Measurements from ENCODE around the gene NFATC2.

Gene NFATC2

DNA sequence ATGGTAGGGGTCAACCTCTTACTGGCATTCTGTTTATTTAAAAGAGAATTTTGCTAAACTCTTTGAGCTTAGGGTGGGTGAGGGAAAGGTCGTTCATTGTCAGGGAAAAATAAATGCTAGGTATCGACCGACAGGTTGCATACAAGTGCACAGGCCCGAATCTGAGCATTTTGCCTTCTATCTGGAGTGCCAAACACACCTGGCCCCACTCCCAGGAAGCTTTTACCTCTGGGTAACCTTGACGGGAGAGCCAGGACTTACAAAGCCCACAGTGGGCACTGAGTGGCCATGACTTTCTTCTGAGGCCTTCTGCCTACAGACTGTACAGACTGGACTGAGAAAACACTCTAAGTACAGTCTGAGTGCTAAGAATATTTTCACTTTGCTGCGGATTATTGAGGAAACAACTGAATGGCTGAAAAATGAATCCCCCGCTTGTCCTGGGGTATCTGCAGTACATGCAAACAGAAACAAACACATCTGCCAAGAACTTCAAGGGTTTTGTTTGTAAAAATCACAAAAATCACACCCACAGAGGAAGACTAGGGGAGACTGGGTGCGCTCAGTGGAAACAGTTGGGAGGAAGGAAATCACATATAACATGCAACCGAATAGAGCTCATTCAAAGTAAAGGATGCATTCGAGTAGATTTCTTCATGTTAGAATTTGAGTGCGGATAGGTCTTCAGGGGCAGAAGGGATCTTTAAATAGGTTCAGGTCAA, 152.8 kb downstream of the NFATC2 start:
- DNase-seq (ENCODE audit: low read depth), result no peak

DNA sequence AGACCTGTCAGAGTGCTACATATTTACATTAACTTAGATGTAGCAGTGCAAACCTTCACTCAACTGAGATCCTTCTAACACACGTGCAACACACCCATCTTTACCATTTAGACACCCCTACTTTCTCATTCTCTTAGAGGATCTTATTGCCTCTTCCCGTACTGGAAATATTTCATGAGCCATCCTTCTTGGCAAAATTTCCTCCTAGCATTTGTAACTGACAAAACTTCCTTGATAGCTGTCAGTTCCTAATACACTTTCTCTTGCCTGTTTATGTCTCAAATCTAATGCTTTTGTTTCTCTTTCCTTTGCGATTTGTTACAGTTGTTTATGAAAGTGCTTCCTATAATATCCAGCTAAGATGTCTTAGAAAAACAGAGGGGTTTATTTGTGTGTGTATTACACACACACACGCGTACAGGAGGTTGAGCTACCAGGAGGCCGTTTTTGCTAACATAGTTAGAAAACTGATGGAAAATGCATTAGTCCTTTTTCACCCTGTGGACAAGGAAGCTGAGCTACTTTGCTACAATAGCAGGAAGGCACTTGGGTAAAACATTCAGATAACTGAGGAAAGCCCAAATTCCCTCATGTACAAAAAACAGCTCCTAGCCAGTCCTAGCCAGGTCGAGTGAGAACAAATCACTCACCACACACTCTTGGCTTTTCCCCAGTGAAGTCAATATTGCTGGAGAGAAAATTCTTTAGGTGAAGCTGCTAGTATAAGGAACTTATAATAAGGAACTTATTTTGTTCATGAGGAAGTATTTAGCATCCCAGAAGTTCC, 153.6 kb downstream of the NFATC2 start:
- no peak for DNase-seq (ENCODE audit: low read depth)

DNA sequence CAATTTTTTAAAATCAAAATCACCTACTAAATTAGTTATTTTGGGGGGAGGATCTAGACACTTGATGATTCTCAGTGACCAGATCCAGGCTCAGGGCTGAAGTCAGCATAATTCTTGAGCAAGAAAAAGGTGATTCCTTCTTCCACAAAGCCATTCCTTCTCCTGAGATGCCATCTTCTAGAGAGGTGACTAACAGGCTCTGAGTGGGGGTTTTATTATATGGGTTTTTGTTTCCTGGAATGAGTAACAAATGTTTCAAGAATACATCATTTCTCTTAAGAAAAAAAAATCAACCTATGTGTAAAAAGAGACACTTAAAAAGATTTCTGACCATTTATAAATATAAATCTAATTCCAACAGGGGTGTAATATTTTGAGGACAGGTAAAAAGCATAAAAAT, 154.3 kb downstream of the NFATC2 start:
- DNase-seq (ENCODE audit: low read depth), result no peak

DNA sequence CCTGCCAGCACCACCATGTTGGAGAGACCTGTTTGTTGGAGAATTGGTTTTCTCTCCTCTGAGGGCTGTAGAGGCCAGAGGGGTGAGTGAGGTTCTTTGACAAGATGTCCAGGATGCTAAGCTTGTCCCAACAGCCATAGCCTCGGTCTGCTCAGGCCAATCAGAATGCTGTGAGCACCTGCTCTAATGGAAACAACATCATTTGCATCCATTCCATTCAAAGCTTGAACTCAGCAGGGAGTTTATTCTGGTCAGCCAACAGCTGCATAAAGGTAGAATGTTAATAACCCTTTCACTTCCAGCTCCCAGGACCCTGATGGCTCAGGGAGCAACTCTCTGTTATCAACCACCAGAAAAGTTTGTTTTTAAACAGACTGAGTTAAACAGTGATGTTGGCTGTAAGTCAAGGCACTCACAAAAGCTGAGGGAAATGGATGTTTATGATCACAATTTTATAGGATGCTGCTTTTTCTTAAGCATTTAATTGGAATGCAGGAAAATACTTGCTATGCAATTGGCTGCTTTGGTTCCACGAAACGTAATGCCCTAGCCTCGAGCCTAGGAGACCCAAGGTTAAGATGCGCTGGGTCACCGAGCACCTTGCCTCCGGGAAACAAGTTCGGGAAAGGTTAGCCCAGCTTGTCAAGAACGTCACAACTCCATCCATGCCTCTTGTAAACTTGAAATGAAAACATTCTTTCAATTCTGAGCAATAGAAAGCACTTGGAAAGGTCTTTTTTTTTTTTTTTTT, 155.2 kb downstream of the NFATC2 start:
- DNase-seq (ENCODE audit: low read depth), result no peak

DNA sequence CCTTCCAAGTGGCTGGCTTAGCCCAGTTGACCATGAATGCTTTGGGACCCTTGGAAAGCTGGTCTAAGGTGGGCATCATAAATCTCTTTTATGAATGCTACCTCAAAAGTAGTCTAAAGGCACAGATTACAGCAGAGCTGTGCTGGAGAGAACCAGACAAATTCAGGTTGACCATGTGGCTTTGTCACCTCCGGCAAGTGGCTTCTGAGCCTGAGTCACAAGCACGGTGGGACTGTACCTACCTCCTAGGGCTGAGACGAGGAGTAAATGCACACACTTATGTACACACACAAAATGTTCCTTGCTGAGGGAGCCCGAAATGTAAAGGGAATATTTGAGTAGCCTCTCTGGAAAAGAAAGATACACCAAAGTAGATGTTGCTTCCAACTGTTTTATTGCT, 155.9 kb downstream of the NFATC2 start:
- no peak for DNase-seq (ENCODE audit: low read depth)

DNA sequence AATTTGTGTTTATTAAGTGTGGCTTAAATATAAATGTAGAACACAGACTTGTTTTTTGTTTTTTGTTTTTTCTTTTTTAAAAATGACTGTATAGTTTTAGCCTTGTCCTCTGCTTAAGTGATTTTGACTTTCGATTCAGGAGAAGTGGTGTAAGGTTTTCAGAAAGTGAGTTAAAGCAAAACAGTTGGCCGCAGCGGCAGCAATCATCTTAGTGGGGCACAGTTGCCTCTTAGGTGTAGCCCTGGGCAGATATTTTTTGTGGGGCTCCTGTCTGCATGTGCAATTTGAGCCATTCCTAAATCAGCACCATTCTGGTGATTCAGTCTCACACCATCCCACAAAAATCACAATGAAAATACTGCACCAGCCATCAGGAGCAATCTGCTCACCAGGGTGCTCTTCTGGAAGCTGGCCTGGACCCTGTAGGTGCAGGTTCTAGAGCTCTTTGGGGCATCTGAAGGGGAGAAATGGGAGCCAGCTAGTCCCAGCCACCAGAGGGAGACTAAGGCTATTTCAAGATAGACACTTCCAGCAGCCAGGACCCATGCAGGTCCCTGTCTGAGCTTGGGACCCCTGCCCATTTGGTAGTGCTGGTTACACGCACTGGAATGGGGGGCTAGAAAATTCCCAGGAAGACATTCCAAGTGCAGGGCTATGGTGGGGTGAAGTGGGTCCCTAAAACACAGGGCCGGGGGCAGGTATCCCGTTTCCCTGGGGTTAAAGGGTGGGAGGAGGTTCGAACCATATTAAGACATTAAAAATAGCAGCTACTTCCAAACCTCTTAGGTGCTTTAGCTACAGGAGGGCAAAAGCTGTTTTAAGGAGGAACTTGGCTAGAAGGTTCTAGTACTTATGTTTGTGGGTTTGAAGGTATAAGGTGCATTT, 156.6 kb downstream of the NFATC2 start:
- DNase-seq (ENCODE audit: low read depth), result no peak

DNA sequence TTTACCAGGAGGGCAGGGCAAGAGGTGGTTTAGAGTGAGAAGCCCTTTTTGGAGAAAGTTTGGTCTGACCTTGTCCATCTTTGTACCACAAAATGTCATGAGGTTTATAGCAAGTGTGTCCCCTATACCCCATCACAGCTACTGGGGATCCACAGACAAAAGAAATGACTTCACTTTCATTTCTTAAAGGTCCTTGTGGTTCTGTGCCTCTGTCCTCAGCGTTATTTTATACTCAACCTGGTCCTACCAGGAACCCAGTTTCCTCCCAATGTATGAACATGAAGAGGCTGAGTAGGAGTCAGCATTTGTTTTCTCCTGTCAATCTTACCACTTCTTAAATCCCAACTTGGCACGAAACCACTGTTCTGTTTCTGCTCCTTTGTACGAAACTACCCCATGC, 157.6 kb downstream of the NFATC2 start:
- DNase-seq (ENCODE audit: low read depth), result no peak

DNA sequence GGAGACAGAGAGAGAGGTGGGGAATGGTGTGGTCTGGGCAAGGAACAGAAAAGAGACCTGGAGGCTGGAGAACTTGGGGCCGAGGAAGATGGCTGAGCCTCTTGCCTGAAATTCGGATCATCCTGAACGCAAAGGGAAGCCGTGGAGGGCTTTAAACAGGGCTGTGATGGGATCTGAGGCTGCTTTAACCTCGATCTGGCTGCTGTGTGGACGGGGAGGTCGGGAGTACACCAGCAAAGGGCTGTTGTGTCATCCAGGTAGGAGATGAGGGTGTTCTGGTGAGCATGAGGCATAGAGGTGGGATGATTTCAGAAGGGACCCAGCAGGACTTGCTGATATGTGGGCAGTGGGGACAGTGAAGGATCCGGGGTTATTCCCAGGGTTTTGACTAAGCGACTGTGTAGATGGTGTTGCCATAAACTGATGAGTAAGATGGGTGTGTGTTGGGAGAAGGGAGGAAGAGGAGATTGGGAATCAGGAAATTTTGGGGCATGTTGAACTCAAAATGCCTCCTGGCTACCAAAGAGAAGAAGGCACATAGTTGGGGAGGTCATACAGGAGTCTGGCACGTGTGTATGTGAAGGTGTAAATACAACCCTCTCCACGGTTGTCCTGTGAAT, 158.5 kb downstream of the NFATC2 start:
- DNase-seq (ENCODE audit: low read depth), result no peak

DNA sequence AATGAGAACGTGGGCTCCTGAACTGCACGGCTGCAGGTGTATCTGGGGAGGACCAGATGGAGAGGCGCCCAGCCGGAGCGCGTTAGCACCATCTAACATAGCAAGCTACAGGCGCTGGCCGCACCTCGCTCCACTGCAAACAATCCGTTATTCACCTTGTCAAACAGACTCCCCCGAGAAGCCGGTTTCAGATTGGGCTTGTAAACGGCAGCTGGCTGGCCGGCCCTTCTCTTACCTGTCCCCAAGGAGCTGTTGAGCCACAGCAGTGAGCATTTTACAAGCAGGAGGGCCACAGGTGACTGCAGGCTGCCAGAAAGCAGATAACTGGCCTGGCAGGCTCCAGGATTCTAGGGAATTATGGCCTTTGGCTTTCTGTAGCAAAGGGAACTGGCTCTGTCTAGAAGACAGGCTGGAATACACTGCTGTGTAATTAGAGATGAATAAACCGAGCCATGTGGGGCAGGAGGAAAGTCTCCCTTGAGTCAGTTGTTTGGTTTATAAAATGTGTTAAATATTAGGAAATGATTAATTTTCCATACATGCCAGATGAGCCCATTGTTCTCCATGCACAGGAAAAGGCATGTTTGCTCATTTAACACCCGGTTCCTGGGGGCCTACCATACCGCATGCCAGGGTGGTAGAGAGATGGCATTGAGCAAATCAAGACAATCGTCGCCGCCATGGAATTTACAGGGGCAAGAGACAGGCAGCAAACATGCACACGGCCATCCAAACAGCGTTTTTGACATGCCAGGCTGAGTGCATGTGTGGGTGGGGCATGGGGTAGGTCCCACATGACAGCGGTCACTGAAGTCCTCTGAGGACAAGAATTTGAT, 159.3 kb downstream of the NFATC2 start:
- no peak for DNase-seq (ENCODE audit: low read depth)

DNA sequence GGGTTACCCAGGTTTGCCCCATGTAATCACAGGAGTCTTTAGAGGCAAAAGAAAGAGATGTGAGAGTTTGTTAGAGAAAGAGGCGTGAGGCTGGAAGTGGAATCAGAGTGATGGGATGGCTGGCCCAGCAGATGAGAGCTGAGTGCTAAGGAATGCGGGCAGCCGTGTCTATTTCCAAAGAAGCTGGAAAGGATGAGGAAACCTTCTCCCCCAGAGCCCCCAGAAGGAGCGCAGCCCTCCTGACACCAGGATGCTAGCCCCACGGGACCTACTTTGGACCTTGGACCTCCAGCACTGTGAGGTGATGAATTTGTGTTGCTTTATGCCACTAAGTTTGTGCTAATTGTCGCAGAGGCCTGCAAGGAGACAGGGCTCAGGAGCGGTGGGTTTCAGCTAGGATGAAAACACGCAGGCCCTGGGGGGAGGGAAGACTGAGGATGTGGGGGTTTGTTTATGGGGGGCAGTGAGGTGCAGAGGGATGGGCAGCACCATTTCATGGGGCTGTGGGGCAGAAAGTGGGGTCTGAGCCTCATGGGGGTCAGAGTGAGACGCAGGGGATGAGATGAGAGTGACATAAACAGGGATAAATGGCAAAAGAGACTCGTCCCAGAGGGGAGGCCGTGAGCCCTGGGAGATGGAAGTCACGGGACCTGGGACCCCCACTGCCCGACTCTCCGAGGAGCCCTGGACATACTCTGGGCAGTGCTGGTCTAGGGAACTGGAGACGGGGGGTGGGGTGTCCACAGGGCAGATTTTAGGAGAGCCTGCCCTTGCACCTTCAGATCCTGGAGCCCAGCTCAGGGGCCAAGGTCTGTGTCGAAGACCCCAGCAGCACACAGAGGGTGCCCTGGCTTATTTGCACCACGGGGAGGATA, 160.2 kb downstream of the NFATC2 start:
- no peak for DNase-seq (ENCODE audit: low read depth)

DNA sequence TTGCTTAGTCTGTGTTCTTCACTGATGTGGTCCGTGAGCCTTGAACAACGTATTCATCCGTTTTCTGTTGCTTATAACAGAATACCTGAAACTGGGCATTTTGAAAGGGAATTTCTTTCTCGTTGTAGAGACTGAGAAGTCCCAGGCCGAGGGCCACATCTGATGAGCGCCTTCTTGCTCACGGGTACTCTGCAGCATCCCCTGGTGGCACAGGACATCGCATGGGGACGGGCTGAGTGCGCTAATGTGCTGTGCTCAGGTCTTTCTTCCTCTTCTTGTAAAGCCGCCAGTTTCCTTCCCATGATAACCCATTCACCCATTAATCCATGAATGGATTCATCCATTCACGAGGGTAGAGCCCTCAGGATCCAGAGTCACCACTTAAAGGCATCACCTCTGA, 161.0 kb downstream of the NFATC2 start:
- DNase-seq (ENCODE audit: low read depth), result no peak

DNA sequence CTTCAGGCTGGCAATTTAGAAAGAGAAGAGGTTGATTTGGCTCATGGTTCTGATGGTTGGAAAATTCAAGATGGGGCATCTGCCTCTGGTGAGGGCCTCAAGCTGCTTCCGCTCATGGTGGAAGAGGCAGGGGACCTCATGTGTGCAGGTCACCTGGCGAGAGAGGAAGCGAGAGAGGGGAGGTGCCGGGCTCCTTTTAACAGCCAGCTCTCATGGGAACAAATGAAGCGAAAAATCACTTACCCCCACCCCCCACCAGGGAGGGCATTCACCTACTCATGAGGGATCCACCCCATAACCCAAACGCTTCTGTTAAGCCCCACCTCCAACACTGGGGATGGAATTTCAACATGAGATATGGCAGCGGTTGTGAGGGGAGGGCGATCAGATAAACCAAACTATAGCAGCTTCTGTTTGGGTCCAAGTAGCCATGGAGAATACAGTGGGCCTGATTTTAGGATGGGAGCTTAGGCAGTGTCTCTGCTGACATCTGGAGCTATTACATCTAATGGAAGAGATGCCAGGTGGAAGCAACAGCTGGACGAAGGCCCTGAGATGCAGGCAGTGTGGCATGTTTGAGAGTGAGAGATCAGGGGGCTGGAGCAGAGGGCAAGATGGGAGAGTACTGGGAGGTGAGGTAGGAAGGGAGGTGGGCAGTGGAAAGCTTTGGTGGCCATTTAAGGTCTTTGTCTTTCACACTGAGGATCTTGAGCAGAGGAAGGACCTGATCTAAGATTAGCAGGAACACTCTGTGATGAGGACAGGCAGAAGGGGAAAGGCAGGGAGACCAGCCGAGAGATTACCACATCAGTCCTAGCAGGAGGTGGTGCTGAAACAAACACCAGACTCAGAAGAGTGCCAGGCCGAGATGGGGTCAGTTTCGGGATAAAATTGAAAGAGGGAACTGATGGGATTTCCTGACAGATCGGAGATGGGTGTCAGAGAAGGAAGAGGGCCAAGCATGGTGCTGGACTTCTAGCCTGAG, 161.8 kb downstream of the NFATC2 start:
- no peak for DNase-seq (ENCODE audit: low read depth)

DNA sequence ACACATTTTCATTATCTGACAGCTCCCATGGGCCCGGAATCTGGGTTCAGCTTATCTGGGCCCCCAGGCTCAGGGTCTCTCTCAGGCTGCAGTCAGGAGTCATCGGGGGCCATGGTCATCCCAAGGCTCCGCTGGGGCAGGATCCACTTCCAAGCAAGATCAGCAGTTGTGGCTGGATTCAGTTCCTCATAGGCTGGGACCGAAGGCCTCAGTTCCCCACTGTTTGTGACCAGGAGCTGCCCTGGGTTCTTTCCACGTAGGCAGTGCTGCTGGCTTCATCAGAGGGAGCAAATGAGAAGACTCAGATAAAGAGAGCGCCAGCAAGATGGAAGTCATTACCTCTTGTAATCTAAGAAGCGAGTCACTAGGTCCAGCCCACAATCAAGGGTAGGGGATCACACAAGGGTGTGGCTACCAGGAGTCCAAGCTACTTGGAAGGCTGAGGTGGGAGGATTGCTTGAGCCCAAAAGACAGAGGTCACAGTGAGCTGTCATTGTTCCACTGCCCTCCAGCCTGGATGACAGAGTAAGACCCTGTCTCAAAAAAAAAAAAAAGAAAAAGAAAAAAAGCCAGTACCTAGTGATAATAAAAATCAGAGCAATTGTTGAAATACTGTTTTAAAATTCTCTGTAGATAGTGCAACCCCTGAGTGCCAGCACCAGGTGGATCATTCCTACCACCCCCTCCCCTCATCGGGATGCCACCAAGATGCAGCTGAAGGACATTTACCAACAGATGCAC, 162.7 kb downstream of the NFATC2 start:
- DNase-seq (ENCODE audit: low read depth), result no peak

DNA sequence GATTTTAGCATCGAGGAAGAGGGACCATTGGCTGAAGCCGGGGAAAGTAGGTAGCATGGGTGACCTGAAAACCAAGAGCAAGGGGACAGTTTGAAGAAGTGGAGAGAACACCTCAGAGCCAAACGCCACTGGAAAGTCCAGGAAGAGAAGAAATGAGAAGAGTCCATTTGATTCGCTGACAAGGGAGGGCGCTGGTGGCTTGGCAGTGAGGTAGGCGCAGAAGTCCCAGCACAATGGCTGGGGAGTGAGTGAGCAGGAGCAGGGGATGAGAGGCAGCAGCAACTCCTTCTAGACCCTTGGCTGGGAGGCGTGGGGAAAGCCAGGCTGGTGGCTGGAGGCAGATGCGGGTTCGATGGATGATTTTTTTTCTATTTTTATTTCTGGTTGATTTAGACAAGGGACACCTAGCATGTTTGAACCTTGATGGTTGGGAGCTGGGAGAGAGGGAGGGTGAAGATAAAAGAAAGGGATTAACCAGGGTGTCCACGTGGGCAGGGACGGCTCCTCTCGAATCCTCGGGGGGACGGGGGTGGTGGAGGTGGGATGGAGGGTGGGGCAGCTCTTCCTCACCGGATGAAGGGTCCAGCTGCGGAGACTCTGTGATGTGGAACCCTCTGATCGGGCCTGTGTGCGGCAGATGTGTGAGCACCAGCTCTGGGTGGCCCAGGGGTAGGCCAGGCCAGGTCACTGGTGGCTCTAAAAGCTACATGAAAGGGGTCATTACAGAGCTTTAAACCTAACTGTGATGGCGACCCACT, 164.2 kb downstream of the NFATC2 start:
- DNase-seq (ENCODE audit: low read depth), result no peak

DNA sequence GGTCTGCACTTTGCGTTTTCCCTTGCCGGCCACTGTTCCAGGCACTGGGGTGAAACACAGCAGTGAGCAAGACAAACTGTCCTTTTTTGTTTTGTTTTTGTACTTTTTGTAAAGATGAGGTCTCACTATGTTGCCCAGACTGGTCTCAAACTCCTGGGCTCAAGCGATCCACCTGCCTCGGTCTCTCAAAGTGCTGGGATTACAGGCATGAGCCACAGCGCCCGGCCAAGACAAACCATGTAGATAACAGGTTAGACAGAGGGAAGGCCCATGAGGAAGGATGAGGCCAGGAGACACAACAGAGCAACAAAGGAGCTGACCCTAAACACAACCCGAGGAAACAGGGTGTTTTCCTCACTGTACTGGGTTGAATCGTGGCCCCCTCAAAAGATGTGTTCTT, 165.4 kb downstream of the NFATC2 start:
- DNase-seq (ENCODE audit: low read depth), result no peak

DNA sequence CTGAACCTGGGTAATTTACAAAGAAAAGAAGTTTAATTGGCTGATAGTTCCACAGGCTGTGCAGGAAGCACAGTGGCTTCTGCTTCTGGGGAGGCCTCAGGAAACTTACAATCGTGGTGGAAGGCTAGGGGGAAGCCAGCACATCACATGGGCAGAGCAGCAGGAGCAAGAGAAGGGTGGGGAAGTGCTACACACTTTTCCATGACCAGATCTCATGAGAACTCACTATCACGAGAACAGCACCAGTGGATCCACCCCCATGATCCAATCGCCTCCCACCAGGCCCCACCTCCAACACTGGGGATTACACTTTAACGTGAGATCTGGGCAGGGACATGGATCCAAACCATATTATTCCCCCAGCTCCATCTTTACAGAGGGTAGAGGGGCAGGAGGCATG, 166.4 kb downstream of the NFATC2 start:
- no peak for DNase-seq (ENCODE audit: low read depth)

DNA sequence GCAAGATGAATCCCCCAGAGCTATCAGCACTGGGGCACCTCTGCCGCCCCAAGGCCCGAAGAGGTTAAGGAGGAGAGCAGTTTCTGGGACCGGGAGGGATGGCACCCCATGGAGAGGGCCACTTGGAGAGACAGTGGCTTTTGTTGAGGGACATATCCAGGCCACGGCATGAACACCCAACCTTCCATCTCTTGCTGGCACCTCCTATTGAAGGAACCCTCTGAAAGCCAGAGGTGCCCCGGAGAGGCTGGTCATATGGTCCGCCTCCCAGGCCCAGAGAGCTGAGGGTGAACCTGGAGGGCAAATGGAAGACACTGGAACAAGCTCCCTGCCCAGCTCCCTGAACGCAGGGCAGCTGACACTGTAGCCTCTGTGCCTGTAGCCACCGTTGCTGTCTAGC, 167.0 kb downstream of the NFATC2 start:
- DNase-seq (ENCODE audit: low read depth), result no peak
